ENCODE results near the gene CD46.
"Not testable (repeated sequence)": the region's sequence is repeated elsewhere in the genome, so short reads cannot be mapped to it uniquely, and the experiment has no call there.

Gene CD46

DNA sequence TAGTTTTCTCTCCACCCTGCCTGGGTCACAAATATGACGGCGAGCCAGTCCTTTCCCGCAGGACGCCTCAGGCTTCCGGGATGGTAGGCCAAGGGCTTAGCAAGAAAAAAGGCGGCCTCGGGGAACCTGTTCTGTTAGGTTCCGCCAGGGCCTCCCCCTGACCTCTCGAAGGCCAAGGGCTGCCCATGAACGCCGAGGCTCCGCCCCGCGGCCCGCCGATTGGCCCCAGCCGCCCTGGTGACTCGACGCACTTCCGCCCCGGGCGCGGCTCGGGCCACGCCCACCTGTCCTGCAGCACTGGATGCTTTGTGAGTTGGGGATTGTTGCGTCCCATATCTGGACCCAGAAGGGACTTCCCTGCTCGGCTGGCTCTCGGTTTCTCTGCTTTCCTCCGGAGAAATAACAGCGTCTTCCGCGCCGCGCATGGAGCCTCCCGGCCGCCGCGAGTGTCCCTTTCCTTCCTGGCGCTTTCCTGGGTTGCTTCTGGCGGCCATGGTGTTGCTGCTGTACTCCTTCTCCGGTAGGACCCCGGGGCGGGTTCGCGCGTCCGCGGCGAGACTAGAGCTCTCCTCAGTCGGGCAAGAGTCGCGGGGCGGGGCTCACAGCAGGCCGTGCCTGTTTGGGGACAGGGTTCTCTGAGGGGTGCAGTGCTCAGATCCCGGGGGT, at the start of gene CD46:
Gene CD46 (plus strand): TSS at position 265 of the 666 bp plus-strand sequence. CDS start 159 bp downstream, at position 424.
- DNase-seq = peak; percentile 96

DNA sequence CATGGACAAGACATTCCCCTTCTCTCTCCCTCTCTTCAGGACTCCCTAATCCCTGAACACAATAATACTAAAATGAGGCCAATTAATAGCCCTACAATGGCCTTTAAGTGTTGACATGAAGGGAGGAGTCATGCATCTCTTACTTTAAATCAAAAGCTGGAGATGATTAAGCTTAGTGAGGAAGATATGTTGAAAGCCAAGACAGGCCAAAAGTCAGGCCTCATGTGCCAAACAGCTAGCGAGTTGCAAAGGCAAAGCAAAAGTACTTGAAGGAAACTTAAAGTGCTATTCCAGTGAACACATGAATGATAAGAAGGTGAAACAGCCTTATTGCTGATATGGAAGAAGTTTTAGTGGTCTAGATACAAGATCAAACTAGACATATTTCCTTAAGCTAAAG, 49.5 kb upstream of the CD46 start:
- no peak for DNase-seq

DNA sequence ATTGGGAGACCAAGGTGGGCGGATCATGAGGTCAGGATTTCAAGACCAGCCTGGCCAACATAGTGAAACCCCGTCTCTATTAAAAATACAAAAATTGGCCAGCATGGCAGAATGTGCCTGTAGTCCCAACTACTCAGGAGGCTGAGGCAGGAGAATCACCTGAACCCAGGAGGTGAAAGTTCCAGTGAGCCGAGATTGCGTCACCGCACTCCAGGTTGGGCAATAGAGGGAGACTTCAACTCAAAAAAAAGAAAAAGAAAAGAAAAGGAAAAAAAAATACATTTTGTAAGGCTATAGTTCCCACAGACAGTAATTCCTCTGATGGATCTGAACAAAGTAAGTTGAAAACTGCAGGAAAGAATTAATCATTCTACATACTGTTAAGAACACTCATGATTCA, 48.1 kb upstream of the CD46 start:
- no peak for DNase-seq

DNA sequence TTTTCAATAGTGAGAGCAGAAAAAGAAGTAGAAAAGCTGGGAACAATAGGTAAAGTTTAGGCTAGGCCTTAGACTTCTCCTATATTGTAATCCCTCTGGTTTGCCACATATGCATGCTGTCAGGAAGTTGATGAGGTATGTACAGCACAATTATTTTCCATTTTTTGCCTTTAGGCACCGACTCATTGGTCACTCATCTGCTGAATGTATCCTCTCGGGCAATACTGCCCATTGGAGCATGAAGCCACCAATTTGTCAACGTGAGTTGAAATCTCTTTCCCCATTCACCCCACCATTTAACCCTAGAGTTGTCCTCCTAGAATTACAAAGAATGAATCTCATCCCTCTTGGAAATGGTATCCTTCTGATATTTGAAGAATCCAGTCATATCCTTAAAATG, 43.9 kb upstream of the CD46 start:
- DNase-seq = not testable (repeated sequence)

DNA sequence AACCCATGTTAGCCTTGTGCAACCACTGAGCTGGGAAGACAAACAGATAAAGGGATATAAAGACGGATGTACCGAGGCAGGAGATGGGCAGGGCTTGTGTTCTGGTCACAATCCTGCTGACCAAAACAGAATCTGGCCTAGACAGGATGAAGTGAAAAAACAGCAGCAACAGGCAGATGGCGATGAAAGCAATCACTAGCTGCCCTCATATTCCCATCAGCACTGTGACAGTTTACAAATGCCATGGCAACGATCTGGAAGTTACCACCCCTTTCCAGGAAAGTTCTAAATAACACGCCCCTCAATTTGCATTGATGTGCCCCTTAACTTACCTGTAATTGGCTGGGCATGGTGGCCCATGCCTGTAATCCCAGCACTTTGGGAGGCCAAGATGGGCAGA, 40.6 kb upstream of the CD46 start:
- no peak for DNase-seq

DNA sequence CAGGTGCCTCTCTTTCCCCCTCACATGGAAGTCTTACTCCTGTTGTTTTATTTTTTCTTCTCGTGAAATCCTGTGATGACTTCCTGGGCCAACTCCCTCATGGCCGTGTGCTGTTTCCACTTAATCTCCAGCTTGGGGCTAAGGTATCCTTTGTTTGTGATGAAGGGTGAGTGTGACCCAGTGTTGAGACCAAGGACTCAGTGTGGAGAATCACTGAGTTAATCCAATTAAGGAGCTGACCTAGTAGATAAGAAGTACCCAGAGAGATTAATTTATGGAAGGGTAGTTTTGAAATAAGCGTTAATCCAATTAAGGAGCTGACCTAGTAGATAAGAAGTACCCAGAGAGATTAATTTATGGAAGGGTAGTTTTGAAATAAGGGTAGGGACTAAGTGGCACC, 39.2 kb upstream of the CD46 start:
- DNase-seq = not testable (repeated sequence)

DNA sequence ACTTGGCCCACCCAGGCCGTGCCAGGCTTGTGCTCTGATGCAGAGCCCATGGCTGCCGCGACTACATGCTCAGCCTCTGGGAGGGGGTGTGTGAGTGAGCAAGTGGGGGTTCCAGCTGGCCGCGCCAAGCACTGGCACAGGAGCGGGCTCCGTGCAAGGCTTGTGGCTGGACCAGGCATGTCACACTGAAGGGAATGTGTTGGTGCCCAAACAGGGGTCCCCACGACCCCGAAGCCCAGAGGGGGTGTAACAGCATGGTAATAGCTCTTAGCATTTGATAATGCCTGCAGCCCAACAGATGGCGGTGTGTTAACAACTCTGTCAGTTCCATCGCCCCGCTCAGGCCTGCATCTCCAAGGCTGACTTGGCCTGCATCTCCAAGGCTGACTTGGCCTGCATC, 38.3 kb upstream of the CD46 start:
- no peak for DNase-seq

DNA sequence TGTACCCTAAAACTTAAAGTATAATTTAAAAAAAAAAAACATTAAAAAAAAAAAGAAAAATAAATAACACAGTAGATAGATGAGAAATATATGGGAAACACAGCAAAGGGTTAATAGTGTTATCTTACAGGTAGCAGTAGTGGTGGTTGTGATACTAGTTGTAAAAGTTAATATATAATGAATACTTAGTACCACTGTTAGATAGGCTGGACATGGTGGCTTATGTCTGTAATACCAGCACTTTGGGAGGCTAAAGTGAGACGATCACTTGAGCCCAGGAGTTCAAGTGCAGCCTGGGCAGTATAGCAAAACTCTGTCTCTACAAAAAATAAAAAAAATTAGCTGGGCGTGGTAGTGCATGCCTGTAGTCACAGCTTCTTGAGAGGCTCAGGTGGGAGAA, 32.6 kb upstream of the CD46 start:
- no peak for DNase-seq

DNA sequence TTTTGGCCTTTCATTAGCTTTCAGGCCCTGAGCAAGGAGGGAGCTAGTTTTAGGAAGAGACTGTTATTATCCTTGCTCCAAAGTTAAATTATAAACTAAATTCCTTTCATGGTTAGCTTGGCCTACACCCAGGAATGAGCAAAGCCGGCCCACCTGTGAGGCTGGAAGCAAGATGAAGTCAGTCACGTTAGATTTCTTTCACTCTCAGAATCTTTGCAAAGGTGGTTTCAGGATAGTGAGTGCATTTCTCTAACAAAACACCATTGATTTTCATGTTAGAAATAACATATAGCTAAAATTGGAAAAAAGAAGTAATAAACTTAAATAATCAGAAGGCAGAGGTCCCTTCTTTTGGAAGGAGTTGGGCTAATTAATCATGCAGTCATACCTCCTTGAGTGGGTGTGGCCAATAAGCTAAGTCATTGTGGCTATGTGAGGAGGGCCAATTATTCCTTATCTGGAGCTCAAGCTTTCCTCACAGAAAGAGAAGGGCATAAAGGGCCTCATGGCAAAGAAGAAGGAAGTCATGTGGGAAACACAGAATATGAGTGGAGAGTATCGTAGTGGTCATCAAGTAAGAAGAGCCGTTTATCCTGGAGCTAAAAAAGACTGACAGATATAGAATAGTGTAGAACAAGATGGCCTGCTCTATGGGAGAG, 23.5 kb upstream of the CD46 start:
- not testable (repeated sequence) for DNase-seq

DNA sequence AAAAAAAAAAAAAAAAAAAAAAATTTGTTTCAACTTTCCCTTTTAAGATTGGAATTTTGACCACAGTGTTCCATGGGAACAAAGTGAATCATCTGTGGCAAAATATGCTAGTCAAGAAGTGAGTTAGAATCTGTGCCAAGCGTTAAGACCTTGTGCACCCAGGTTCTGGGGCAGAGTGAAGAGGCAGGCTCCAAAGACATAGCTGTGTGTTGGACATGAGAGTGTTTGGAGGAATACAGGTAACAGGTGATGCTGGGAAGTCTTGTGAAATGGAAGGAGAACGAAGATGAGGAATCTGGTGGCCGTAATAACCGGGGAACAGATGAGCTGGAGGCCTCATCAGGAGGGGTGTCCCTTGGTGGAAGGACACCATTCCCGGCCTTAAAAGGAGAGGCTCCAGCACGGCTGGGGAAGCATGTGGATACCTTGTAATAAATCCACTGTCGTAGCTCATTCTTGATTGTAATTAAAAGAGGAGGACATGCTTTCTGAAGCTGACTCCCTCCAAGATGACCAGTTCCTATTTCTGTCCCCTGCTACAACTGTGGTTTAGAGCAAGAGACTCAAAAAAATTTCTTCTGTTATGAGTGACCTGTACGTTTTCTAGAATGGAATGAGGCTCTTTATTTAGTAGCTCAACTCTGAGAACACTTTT, 14.2 kb upstream of the CD46 start:
- DNase-seq = not testable (repeated sequence)

DNA sequence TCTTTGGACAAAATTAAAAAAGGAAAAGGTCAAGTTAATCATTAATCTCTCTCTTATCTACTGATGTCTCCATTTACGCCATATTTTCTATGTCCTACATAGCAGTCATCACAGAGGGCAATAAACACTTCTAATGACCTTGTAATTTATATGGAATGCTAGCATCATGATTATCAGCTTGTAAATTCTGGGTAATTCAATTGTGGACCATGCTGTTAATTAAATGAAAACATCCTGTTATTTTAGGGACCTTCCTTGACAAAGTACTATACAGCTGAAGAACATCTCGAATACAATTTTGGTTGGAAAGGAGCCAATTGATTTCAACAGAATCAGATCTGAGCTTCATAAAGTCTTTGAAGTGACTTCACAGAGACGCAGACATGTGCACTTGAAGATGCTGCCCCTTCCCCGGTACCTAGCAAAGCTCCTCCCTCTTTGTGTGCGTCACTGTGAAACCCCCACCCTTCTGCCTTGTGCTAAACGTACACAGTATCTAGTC, 13.6 kb upstream of the CD46 start:
- not testable (repeated sequence) for DNase-seq

DNA sequence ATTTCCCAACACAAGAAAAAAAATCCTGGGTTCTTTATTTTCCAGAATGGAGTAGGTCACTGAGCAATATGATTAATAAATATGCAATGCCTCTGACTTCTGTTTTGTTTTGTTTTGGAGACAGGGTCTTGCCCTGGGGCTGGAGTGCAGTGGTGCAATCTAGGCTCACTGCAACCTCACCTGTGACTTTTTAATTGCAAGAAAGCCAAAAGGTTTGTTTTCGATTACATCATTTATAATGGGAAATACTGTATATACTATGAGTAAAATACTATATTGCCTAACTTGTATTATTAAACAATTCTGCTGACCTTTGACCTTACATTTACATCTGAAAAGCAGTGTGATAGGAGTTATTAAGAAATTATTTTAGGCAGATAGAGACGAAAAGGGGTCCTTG, 11.6 kb upstream of the CD46 start:
- no peak for DNase-seq

DNA sequence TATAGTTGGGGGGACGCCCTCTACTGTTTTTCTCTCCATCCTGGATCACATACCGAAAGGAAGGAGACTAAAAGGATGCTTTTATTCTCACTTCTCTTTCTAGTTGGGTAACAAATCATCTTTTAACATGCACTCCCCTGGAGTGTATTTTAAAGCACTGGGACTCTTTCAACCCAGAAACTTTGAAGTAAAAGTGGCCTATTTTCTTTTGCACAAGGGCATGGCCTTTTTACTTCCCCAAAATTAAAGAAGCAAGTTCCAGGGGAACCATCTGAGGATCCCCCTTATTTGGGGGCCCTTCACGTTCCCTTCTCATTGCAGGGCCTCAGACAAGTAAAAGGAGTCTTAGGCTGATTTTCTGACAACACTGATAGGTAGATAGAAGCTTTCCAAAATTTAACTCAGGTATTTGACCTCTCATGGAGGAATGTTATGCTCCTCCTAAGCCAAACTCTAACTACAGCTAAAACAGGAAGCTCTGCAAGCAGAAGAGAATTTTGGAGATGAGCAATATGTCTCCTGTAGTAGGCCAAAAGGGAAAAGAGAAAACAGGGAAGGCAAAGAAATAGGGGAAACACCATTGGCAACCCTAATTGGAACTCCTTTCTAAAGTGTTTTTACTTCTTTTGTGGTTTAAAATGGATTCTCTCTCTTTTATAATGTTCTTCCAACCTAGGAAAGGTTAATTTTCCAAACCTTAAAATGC, 8.9 kb upstream of the CD46 start:
- DNase-seq = no peak

DNA sequence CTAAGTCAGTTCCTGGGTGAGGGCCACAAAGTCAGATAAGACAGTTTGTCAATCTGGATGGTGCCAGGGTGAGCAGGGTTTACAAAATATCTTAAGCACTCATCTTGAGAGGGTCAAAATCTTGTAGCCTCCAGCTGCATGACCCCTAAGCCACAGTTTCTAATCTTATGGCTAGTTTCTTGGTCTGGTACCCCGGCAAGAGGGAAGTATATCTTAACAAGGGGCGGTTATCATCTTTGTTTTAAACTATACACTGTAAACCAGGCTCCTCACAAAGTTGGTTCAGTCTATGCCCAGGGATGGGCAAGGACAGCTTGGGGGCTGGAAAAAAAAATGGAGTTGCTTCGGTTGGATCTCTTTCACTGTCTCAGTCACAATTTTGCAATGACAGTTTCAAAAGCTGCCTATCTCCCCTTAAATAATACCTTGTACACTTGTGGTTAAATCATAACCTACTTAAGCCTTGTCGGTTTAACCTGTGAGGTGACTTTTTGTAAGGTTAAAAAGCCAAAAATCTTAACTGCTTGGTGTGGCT, 7.8 kb upstream of the CD46 start:
- no peak for DNase-seq

DNA sequence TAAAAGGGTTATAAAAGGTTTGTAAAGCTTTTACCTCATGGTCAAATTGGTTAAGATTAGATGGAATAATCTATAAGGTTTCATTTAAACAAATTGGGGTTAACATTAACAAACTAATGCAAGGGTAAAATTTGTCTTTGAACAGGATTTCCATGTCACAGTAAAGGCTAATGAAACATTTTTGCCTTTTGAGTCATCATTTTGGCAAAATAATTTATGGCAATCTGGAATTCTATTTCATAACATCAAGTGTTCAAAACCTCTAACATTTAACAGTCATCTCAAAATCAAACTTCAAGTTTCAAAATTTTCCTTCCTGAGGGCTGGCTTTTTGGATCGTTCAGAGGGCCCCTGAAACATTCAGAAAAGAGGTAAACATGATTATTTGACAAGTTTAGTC, 6.6 kb upstream of the CD46 start:
- DNase-seq = no peak

DNA sequence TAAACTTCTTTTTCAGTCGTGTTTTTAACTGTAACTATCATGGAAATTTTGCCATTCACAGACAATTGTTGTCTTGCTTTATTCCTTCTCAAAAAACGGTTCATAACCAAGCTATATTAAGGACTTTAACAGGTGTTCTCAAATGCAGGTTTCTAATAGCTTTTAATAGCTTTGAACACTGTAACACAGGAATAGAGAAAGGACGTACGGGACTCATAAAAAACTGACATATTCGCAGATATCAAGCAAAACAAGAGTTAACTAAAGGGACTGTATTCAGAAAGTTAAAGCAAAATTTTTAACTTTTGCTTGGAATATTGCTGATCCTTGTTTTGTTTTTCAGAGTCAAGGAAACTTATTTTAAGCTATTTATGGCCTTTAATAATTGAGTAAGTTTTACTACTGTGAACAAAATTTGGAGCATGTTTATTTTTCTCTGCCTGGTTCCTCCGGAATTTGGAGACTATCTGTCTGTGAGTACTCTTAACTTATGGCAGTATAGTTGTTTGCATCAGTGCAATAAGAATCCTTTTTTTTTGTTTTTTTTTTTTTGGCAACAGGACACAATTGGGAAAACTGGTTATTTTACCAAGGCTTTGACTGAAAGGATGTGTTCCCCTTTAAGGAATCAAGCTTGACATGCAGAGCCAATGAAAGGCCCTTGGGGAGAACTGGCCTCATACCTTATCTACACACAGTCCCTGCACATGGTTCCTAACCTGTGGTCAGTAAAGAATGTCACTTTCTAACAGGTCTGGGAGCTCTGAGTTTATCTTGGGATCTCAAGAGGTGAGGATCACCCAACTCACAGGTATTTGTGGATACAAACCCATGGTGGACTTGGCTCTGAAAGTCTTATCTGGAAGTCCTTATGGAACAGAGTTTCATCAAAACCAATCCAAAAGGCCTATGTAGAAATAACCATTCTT, 5.8 kb upstream of the CD46 start:
- no peak for DNase-seq

DNA sequence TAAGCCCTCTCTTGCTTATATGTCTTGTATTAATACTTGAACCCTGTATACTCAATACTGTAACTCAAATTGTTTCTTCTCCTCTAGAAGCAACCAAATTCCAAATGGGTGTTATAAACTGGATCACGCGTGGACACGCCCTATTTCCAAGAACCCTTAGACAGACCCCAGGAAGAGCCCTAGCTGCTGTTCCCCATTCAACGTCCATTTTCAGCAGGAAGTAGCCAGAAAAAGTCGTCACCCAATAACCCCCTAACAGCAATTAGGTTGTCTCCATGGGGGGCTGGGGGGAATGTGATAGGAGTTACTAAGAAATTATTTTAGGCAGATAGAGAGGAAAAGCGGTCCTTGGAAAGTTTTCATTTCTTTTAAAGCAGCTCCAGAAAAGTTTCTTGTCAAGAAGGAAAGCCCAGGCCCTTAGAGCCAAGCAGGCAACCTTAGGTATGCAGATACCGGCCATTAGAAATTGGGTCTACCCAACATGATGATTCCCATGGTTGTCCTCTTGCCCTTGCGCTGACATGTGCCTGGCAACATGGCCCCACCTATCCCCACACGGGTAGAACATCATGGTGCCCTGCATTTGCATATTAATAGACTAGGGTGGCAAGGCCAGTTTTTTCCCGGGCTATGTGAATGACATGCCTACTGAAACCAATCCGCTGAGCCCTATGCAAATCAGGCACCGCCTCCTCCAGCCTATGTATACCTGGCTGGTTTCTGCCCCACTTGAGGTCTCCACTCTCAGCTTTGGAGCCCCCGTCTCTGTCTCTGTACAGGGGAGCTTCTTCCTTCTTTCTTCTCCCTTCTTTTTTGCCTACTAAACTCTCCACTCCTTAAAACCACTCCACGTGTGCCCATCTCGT, 4.0 kb upstream of the CD46 start:
- no peak for DNase-seq

DNA sequence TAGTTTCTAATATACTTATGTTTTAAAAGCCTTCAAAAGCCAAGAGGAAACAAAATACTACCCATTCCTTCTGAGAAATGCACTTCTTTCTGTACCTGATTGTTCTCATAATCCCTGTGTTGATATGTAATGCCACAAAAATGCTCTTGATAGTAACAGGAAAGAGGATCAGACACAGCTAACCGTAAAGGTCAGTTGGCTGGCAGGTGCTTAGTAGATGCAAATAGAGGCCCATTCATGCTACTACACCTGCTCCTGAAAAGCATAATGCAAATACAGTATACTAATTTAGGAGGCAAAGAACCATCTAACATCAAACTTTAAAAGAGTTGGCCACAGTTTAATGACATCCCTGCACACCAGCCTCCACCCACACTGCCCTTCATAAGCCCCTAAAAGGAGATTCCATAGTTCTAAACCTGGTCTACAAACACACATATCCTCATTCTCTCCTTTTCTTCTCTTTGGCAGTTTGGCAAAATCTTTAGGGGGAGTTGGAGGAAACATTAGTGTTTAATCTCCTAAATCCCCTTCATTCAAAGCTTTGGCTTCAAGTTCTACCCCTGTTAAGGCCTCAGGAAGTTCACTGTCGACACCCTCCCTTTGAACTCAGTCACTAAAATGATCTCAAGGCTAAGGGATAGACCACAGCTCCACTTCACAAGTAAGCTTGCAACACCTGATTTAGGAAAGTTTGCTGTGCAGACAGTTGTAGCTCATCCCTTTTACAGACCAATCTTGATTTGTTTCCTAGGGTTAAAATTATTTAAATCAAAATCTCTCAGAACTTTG, 2.9 kb upstream of the CD46 start:
- DNase-seq = no peak

DNA sequence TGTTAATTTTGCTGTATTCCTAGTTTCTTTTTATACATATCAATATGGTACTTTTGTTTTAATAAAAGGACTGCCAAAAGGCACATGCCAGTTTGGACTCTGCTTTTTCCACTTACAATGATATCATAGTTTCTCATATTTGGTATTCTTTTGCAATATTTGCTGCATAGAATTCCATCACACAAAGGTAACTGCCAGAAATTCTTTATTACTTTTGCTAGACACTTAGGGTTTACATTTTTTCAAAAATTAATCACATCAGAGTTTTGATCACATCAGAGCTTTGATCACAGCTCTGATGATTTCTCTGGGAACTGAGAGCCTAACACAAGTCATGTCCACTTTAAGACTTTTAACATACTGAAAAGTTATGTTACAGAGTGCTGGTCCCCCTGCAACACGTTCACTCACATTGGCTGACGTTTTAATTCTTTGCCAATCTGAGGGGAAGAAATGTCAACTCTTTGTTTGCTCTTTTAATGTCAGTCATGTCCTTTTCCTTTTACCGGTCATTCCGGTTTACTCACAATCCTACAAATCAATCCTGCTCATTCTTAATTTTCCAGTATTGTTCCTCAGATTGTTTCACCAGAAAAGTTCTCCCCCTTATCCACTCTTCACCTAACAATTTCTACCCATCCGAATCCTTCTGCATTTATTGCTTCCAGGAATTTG, 1.1 kb upstream of the CD46 start:
- no peak for DNase-seq

DNA sequence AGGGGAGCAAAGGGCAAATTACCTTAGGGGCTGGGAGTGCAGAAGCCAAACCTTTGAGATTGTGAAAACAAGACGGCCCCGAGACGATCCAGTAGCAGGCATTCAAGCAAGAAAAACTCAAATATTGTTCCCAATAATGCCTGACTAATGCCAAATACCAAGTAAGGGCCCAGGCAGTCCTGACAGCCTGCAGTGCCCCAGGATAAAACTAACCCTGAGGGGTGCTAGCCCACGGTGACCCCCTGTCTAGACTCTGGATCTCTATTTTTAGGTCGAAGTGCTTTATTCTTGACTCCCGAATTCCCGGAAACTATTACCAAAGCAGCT, 428 bp upstream of the CD46 start:
- DNase-seq = not testable (repeated sequence)

Measured in activated CD4-positive, alpha-beta T cell treated with anti-CD3 and anti-CD28 coated beads for 48 hours (primary cell).